Measurements from ENCODE around the gene ASTN2.
A peak's percentile ranks its signal among the peaks of the same experiment; 100 is the strongest.

Gene ASTN2

DNA sequence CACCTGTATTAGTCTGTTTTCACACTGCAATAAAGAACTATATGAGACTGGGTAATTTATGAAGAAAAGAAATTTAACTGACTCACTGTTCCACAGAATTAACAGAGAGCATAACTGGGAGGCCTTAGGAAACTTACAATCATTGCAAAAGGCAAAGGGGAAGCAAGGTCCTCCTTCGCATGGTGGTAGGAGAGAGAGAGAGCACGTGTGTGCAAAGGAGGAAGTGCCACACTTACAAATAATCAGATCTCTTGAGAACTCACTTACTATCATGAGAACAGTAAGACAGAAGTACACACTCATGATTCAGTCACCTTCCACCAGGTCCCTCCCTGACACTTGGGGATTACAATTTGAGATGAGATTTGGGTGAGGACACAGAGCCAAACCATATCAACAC is 469.0 kb downstream of the ASTN2 start:
- TF ChIP-seq, protein P1, sequence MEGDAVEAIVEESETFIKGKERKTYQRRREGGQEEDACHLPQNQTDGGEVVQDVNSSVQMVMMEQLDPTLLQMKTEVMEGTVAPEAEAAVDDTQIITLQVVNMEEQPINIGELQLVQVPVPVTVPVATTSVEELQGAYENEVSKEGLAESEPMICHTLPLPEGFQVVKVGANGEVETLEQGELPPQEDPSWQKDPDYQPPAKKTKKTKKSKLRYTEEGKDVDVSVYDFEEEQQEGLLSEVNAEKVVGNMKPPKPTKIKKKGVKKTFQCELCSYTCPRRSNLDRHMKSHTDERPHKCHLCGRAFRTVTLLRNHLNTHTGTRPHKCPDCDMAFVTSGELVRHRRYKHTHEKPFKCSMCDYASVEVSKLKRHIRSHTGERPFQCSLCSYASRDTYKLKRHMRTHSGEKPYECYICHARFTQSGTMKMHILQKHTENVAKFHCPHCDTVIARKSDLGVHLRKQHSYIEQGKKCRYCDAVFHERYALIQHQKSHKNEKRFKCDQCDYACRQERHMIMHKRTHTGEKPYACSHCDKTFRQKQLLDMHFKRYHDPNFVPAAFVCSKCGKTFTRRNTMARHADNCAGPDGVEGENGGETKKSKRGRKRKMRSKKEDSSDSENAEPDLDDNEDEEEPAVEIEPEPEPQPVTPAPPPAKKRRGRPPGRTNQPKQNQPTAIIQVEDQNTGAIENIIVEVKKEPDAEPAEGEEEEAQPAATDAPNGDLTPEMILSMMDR (IDR thresholded peaks at IDR 0.05; ENCODE audit: insufficient read depth, missing control alignments): no peak

DNA sequence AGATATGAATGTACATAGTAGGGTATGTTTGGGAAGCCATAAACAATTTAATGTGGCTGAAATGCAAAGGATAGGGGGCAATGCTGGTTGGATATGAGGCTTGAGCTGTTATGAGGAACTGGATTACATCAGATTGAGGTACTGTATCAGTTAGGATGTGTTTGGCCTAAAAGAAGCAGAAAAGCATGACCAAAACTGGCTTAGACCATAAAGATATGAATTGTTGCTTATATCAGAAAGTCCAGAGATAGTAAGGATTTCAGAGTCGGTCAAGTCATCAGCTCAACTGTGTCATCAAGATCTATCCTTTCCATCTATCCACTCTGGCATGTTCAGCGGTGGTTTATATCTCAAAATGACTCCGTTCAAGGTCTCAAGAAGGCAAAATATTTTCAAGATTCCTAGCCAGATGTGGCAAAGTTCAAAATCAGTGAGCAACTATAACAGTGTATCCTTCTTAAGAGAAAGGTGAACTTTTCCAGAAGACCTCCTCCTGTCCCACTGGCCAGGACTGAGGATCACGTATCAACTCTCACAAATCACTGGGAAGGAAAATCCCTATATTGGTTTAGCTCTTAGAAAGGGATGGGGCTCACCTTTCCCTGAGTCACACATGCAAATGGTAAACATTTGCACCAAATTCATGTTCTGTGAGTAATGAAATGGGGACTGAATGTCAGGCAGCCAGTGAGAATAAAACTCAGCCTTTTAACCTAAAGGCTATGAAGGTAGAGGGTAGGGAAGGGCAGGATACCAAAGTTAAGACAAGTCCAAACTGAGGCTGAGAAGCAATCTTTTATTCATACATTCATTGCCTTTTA is 469.9 kb downstream of the ASTN2 start:
- peak; percentile 16 for FAIRE-seq
- DNase-seq (ENCODE audit: insufficient read length, low spot score): no peak
- TF ChIP-seq, protein P1 (IDR thresholded peaks at IDR 0.05; ENCODE audit: insufficient read depth, missing control alignments): no peak

More for the DNA sequence above, 469.0 kb downstream of the ASTN2 start:
- FAIRE-seq: no peak
- no peak for DNase-seq (ENCODE audit: insufficient read length, low spot score)

DNA sequence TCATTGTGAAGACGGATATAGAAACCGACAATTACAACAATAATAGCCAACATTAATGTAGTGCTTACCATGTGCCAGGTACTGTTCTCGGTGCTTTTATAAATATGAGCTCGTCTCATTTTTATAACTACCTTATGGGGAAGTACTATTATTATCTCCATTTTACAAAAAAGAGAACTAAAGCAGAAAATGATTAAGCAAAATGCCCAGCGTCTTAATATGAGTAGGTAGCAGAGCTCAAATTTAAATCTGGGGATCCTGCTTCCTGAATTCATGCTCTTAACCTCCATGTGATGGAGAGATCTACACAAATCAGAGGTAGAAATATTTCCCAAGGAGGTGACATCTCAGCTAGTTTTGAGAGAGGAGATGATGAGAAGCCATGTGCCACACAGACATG is 470.9 kb downstream of the ASTN2 start:
- no peak for DNase-seq (ENCODE audit: insufficient read length, low spot score)
- TF ChIP-seq, protein P1 (IDR thresholded peaks at IDR 0.05; ENCODE audit: insufficient read depth, missing control alignments): no peak
- no peak for FAIRE-seq

DNA sequence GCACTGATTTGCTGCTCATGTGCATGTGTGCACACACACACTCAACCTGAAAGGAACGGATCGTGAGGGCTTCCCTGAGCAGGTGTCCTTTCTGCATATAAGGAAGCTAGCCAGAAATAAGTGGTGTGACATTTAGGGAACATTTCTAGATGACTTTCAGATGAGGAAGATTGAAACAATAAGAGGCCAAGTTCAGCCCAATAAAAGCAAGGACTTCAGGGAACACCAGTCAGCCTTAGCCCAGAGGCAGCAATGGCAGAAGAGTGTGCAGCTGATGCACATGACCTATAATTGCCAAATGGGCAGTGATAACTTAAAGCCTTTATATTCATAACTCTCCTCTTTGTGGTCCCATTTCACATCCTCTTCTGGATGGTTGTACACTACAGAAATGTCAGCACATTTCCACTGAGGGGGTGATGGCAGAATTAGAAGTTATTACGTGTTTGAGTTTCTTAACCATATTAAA is 472.2 kb downstream of the ASTN2 start:
- TF ChIP-seq, protein P1 (IDR thresholded peaks at IDR 0.05; ENCODE audit: insufficient read depth, missing control alignments): no peak
- FAIRE-seq (no peak), DNase-seq (ENCODE audit: insufficient read length, low spot score) (no peak)

DNA sequence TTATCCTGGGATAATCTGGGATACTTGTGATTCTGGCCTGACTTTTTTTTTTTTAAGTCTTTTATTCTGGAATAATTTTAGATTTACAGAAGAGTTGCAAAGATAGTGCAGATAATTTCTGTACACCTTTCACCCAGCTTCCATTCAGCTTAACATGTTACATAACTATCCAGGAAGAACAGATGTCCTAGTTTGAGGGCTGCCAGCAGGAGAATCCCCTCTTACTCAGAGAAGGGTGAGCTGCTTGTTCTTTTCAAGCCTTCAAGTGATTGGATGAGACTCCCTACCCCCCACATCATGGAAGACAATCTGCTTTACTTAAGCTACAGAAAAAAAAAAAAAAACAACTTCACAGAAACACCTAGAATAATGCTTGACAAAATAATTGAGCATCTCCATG is 473.6 kb downstream of the ASTN2 start:
- FAIRE-seq: peak; percentile 68
- TF ChIP-seq, protein P1 (IDR thresholded peaks at IDR 0.05; ENCODE audit: insufficient read depth, missing control alignments): no peak
- DNase-seq (ENCODE audit: insufficient read length, low spot score): no peak

DNA sequence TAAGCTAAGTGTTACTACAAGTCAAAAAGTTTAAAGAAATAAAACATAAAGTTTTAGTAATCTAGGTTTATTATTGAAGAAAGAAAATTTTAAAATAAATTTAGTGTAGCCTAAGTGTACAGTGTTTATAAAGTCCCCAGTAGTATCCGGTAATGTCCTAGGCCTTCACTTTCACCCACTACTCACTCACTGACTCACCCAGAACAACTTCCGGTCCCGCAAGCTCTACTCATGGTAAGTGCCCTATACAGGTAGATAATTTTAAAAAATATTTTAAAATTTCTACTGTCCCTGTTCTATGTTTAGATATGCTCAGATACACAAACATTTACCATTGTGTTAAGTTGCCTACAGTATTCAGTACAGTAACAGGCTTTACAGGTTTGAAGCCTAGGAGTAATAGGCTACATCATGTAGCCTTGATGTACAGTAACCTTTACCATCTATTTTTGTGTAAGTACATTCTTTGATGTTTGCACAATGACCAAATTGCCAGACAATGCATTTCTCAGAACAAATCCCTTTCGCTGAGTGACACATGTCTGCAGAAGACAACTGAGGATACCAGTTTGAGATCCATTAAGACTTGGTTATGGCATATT is 474.1 kb downstream of the ASTN2 start:
- no peak for DNase-seq (ENCODE audit: insufficient read length, low spot score)
- TF ChIP-seq, protein P1 (IDR thresholded peaks at IDR 0.05; ENCODE audit: insufficient read depth, missing control alignments): no peak
- FAIRE-seq: no peak

DNA sequence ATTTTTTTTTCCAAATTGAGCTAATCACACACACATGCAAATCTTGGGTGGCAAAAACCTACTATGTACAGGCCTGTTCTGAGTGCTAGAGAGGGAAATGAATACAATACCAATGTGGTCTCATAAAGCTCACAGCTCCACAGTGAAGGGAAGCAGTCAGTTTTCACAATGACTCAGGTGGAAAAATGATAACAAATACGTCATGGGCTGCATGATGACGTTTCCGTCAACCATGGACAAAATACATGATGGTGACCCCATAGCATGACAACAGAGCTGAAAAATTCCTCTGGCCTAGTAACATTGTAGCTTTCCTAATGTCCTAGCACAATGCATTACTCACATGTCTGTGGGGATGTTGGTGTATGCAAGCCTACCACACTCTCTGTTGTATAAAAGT is 475.2 kb downstream of the ASTN2 start:
- FAIRE-seq (no peak), DNase-seq (ENCODE audit: insufficient read length, low spot score) (no peak)
- TF ChIP-seq, protein P1 (IDR thresholded peaks at IDR 0.05; ENCODE audit: insufficient read depth, missing control alignments): no peak
